Hepatocyte (in vitro differentiated cells): ENCODE measurements around the gene MRPL38. TPM values are rescaled to one million over a fixed set of nuclear protein-coding genes. Genes with fewer than 3 reads are reported as not detected.

Source experiments
- DNase-seq: peaks from one replicate; pipeline ENCODE4 v3.0.0-alpha.2; 2016; ENCODE audit warnings: low spot score
- H2AFZ ChIP-seq: fragments of 200-600 bp; sonication (generic); 2 replicates; pipeline ENCODE4 v1.6.0; 2016; ENCODE audit warnings: antibody characterized with exemption, mild to moderate bottlenecking
- H3K27ac ChIP-seq: fragments of 200-600 bp; sonication (generic); 2 replicates; pipeline ENCODE4 v1.5.1; 2016; ENCODE audit warnings: mild to moderate bottlenecking
- H3K27me3 ChIP-seq: fragments of 200-600 bp; sonication (generic); 2 replicates; pipeline ENCODE4 v1.6.1; 2016
- H3K36me3 ChIP-seq: fragments of 200-600 bp; sonication (generic); replicated peaks from 2 replicates; pipeline ENCODE4 v1.5.1; 2016; ENCODE audit warnings: low read depth; ENCODE audit not compliant: insufficient read depth
- H3K4me1 ChIP-seq: fragments of 200-600 bp; sonication (generic); 2 replicates; pipeline ENCODE4 v1.5.1; 2016; ENCODE audit warnings: mild to moderate bottlenecking, moderate library complexity; ENCODE audit not compliant: insufficient read depth
- H3K4me2 ChIP-seq: fragments of 200-600 bp; sonication (generic); 2 replicates; pipeline ENCODE4 v1.6.0; 2016
- H3K4me3 ChIP-seq: fragments of 200-600 bp; sonication (generic); 2 replicates; pipeline ENCODE4 v1.5.1; 2016; ENCODE audit warnings: mild to moderate bottlenecking
- H3K79me2 ChIP-seq: fragments of 200-600 bp; sonication (generic); 2 replicates; pipeline ENCODE4 v1.6.0; 2017; ENCODE audit warnings: mild to moderate bottlenecking
- H3K9me2 ChIP-seq: fragments of 200-600 bp; sonication (generic); replicated peaks from 2 replicates; pipeline ENCODE4 v1.6.0; 2017; ENCODE audit warnings: mild to moderate bottlenecking; ENCODE audit not compliant: insufficient read depth
- H3K9me3 ChIP-seq: fragments of 200-600 bp; sonication (generic); 2 replicates; pipeline ENCODE4 v1.5.1; 2016; ENCODE audit warnings: low read depth, mild to moderate bottlenecking
- H4K20me1 ChIP-seq: fragments of 200-600 bp; sonication (generic); 2 replicates; pipeline ENCODE4 v1.6.0; 2016; ENCODE audit warnings: mild to moderate bottlenecking; ENCODE audit not compliant: insufficient read depth, poor library complexity, severe bottlenecking
- EZH2 ChIP-seq: fragments of 200-600 bp; sonication (generic); IDR thresholded peaks from 2 replicates; pipeline ENCODE4 v1.6.1; 2016; ENCODE audit warnings: antibody characterized with exemption, mild to moderate bottlenecking, borderline replicate concordance
- EZH2phosphoT487 ChIP-seq: fragments of 200-600 bp; sonication (generic); IDR thresholded peaks from one replicate; pipeline ENCODE4 v1.6.1; 2018; ENCODE audit warnings: antibody characterized with exemption, mild to moderate bottlenecking, low read depth, moderate library complexity; ENCODE audit not compliant: unreplicated experiment, severe bottlenecking
- WGBS: methylation state at CpG from one replicate; pipeline ENCODE4 v1.1.6; 2016; ENCODE audit warnings: low lambda C conversion rate; ENCODE audit errors: missing lambda C conversion rate; 5-methylcytosine and 5-hydroxymethylcytosine counted together
- polyA plus RNA-seq: library from polyadenylated mRNA; unstranded; fragments of >200 nt; fragmentation: Nextera tagmentation; extraction: Ambion mirVana; gene quantifications from 2 replicates; pipeline ENCODE4 v1.2.1, GENCODE V29; 2016
- total RNA-seq: library from RNA; depleted of rRNA; stranded (reverse); fragments of >200 nt; gene quantifications from 2 replicates; pipeline ENCODE4 v1.2.3, GENCODE V29; 2014
- TF ChIP-seq, protein P1 (sequence below): fragments of 200-600 bp; sonication (generic); IDR thresholded peaks from 2 replicates; pipeline ENCODE4 v1.5.1; 2016; ENCODE audit warnings: antibody characterized with exemption, mild to moderate bottlenecking; ENCODE audit not compliant: poor library complexity

MRPL38 gene
- total and polyA plus RNA-seq, 2 experiments from 2014 or later = 50.2 to 124 TPM

DNA sequence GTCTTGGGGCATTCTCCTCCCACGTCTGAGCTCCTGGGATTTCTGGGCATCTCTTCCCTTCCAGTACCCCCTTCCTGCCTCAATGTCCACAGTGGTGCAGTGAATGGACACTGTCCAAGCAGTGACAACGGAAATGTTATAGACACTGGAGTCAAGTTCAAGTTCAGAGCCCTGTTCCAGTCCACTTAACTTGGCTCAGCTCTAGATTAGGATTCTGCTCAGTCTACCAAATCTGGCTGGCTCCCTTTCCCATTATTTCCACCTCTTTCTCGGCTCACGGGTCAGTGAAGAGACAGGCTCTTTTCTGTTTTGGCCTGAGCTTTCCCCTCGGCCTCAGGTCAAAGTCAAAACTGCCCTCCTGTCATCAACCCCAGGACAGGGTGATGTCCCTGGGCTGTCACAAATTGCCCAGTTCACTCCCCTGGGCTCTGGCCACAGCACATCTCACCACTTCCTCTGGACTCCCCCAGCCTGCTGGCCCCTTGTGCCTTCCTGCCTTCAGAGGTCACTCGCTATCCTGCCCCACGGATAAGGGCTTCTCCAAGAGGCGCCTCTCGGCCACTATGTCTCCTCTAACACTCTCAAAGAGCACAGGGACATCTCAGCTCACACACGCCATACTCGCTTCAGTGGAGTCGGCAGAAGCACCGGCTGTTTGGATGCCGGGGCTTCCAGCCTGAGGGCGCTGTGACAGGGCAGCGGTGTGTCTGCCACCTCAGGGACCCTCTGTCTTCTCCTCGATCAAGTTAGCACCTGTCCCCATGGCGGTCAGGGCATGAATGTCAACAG lies 17.7 kb upstream of the MRPL38 start:
- H3K4me3 ChIP-seq = no peak overlapping the region
- no peaks in the 10 kb centered on the region for H3K79me2 ChIP-seq
- no peaks in the 10 kb centered on the region for H3K36me3 ChIP-seq
- no peaks in the 10 kb centered on the region for H4K20me1 ChIP-seq
- no peak overlapping the region for H3K27ac ChIP-seq
- H3K9me3 ChIP-seq = no peaks in the 10 kb centered on the region
- H2AFZ ChIP-seq = no peak overlapping the region
- DNase-seq = no peak
- TF ChIP-seq EZH2phosphoT487 (no peak), EZH2 (no peak)
- TF ChIP-seq, protein P1, sequence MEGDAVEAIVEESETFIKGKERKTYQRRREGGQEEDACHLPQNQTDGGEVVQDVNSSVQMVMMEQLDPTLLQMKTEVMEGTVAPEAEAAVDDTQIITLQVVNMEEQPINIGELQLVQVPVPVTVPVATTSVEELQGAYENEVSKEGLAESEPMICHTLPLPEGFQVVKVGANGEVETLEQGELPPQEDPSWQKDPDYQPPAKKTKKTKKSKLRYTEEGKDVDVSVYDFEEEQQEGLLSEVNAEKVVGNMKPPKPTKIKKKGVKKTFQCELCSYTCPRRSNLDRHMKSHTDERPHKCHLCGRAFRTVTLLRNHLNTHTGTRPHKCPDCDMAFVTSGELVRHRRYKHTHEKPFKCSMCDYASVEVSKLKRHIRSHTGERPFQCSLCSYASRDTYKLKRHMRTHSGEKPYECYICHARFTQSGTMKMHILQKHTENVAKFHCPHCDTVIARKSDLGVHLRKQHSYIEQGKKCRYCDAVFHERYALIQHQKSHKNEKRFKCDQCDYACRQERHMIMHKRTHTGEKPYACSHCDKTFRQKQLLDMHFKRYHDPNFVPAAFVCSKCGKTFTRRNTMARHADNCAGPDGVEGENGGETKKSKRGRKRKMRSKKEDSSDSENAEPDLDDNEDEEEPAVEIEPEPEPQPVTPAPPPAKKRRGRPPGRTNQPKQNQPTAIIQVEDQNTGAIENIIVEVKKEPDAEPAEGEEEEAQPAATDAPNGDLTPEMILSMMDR = no peak
- WGBS = 98% methylated on average over 18 of the region's 18 CpGs
- H3K4me2 ChIP-seq = no peak overlapping the region
- no peaks in the 10 kb centered on the region for H3K4me1 ChIP-seq
- no peaks in the 10 kb centered on the region for H3K9me2 ChIP-seq
- H3K27me3 ChIP-seq = no peaks in the 10 kb centered on the region

GRCh38 chr17:75921596-75921995 lies 16.9 kb upstream of the MRPL38 start:
- Histone ChIP-seq H3K36me3 (no peaks in the 10 kb centered on the region), H4K20me1 (no peaks in the 10 kb centered on the region), H3K79me2 (no peaks in the 10 kb centered on the region), H2AFZ (no peak overlapping the region), H3K27ac (no peak overlapping the region), H3K27me3 (no peaks in the 10 kb centered on the region), H3K9me3 (no peaks in the 10 kb centered on the region), H3K9me2 (no peaks in the 10 kb centered on the region), H3K4me2 (no peak overlapping the region), H3K4me3 (no peak overlapping the region), H3K4me1 (no peaks in the 10 kb centered on the region)
- DNase-seq = no peak
- 91% methylated on average over 5 of the region's 15 CpGs for WGBS
- no peak for TF ChIP-seq EZH2
- TF ChIP-seq, protein P1 = no peak
- no peak for TF ChIP-seq EZH2phosphoT487

DNA sequence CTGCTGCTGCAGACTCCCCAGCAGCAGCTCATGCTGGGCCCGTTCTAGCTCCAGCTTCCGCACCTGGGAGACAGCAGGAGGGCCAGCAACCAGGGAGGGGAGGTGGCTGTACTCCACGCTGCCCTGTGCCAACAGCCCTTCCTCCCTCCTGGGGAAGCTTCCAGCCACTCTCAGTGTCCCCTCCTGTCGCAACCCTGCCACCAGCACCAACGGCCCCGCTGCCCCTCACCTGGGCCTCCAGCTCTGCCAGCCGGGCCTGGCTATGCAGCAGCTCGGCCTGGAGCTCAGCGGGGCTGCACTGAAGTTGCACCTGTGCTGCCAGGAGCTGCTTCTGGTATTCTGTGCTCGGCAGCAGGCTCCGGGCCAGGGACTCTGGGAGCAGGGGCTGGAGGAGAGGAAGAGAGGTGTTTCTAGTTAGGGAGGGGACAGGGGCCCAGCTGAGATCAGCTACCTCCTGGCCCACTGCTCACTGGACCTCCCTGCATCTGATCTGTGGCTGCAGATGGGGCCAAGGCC lies 15.4 kb upstream of the MRPL38 start:
- H3K9me3 ChIP-seq = no peaks in the 10 kb centered on the region
- no peaks in the 10 kb centered on the region for H3K4me1 ChIP-seq
- no peak overlapping the region for H2AFZ ChIP-seq
- no peaks in the 10 kb centered on the region for H3K79me2 ChIP-seq
- no peak for DNase-seq
- H4K20me1 ChIP-seq = no peaks in the 10 kb centered on the region
- H3K36me3 ChIP-seq = no peaks in the 10 kb centered on the region
- no peak overlapping the region for H3K27ac ChIP-seq
- TF ChIP-seq, protein P1 = no peak
- TF ChIP-seq EZH2 = no peak
- no peak for TF ChIP-seq EZH2phosphoT487
- no peaks in the 10 kb centered on the region for H3K27me3 ChIP-seq
- H3K4me2 ChIP-seq = no peak overlapping the region
- no peak overlapping the region for H3K4me3 ChIP-seq
- 88% methylated on average over 11 of the region's 11 CpGs for WGBS
- no peaks in the 10 kb centered on the region for H3K9me2 ChIP-seq
